ENCODE data around the gene COL28A1. TPM values are rescaled to one million over a fixed set of nuclear protein-coding genes. Genes with fewer than 3 reads are reported as not detected.

The COL28A1 gene
- total RNA-seq, 4 donors from 2014 or later = 1.6 to 10.5 (median 3.2) TPM

DNA sequence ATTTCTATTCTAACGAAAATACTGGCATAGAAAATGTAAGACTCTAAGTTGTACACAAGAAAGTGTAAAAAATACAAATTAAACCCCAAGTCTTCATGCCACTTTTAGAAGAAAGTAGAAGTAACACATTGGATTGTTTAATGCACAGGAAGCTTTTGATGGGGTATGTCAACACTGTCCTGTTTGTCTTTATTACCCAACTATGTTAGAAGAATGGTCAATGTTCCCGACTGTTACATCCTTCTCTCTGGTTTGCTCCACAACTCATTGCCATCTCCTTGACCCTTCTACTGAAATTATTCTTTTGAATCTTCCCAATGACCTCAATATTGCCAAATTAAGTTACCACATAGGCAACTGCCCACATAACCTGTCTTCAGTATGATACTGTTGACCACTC, 35.8 kb downstream of the COL28A1 start:
- no peak overlapping the region for H3K4me3 ChIP-seq (ENCODE audit: low read depth, poor library complexity, severe bottlenecking)
- intact Hi-C loops (cut with DNase I; ENCODE audit: low total_unique reads) = no loop called here
- DNase-seq (ENCODE audit: low spot score in 2 of 2) = no peak
- TF ChIP-seq POLR2A (IDR thresholded peaks at IDR 0.05) = no peak
- TF ChIP-seq, protein P1, sequence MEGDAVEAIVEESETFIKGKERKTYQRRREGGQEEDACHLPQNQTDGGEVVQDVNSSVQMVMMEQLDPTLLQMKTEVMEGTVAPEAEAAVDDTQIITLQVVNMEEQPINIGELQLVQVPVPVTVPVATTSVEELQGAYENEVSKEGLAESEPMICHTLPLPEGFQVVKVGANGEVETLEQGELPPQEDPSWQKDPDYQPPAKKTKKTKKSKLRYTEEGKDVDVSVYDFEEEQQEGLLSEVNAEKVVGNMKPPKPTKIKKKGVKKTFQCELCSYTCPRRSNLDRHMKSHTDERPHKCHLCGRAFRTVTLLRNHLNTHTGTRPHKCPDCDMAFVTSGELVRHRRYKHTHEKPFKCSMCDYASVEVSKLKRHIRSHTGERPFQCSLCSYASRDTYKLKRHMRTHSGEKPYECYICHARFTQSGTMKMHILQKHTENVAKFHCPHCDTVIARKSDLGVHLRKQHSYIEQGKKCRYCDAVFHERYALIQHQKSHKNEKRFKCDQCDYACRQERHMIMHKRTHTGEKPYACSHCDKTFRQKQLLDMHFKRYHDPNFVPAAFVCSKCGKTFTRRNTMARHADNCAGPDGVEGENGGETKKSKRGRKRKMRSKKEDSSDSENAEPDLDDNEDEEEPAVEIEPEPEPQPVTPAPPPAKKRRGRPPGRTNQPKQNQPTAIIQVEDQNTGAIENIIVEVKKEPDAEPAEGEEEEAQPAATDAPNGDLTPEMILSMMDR (IDR thresholded peaks at IDR 0.05) = no peak
- WGBS, 2 donors = 78 to 80% methylated on average over 2 of the region's 2 CpGs

DNA sequence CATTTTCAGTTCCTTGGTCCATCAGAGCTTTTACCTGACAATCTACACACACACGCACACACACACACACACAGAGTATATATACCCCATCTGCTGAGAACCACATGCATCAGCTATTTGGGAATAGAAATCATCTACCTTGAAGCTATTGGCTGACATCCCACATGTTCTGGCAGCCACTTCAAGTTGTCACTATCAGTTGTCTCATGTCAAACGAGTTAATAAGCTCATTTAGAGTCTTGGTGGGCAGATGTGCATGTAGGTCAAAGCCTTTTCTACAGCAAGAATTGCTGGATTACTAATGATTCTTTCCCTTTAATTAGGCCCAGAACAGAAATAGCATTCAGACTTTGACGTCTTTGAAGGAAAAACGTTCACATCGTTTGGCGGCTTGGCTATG, 36.8 kb downstream of the COL28A1 start:
- intact Hi-C loops (cut with DNase I; ENCODE audit: low total_unique reads) = no loop called here
- WGBS, 2 donors = 39 to 53% methylated on average over 6 of the region's 6 CpGs
- no peak for TF ChIP-seq POLR2A (IDR thresholded peaks at IDR 0.05)
- TF ChIP-seq, protein P1 (IDR thresholded peaks at IDR 0.05) = no peak
- no peak overlapping the region for H3K4me3 ChIP-seq (ENCODE audit: low read depth, poor library complexity, severe bottlenecking)
- no peak for DNase-seq (ENCODE audit: low spot score in 2 of 2)

DNA sequence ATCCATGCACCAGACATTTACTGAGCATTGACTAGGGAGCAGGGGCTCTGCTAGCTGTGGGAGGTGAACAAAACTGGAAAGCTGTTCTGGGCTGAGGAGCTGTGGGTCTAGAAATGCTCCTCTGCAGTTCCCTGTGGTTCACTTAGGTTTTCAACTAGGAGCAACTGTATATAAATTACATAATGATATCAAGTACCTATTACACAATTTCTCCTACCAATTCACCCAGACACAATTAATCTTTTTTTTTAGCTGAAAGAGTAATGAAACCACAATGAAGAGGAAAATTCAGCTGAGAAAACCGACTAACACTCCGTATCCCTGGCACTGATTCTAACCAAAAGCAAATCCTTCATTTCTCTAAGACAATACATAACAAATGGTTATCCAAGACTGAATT, 39.4 kb downstream of the COL28A1 start:
- no peak for TF ChIP-seq POLR2A (IDR thresholded peaks at IDR 0.05)
- TF ChIP-seq, protein P1 (IDR thresholded peaks at IDR 0.05) = no peak
- no peak overlapping the region for H3K4me3 ChIP-seq (ENCODE audit: low read depth, poor library complexity, severe bottlenecking)
- DNase-seq (ENCODE audit: low spot score in 2 of 2) = no peak
- intact Hi-C loops (cut with DNase I; ENCODE audit: low total_unique reads) = no loop called here
- 62 to 76% methylated on average over 2 of the region's 2 CpGs for WGBS, 2 donors

DNA sequence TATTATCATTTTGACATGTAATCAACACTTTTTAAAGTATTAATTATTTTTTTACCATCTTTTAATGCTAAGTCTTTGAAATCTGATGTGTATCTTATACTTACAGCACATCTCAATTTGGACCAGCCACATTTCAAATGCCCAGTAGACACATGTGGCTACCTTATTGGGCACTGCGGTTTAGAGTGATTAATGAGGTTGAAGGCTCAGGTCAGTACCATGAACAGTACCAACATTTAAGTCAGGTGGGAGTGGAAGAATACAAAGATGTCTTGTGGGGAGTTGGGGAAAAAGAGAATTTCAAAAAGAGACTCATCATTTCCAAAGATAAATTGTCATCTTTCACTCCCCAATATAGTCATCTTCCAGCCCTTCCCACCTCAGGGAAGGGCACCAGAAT, 40.5 kb downstream of the COL28A1 start:
- TF ChIP-seq, protein P1 (IDR thresholded peaks at IDR 0.05) = no peak
- TF ChIP-seq POLR2A (IDR thresholded peaks at IDR 0.05) = no peak
- no peak for DNase-seq (ENCODE audit: low spot score in 2 of 2)
- H3K4me3 ChIP-seq (ENCODE audit: low read depth, poor library complexity, severe bottlenecking) = no peak overlapping the region
- WGBS, 2 donors = 0% methylated on average over 1 of the region's 1 CpG
- intact Hi-C loops (cut with DNase I; ENCODE audit: low total_unique reads) = no loop called here

DNA sequence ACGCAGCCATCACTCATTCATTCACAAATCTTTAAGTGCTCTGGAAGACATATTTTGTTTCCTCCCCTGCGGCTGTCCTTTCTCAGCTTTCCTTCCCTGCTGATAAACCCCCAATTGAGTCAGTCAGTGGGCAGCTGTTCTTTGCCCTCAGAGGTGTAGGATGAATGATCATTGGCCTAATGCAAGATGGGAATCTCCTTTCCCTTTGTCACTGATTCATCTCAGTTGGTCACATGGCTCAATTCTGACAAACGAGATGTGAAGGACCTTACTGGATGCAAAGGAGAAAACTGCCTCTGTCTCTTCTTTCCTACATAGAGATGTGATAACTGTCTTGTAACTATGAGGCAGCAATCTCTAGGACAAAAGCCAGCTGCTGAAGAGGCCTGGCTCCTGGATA, 44.6 kb downstream of the COL28A1 start:
- no peak for TF ChIP-seq POLR2A (IDR thresholded peaks at IDR 0.05)
- TF ChIP-seq, protein P1 (IDR thresholded peaks at IDR 0.05) = no peak
- no peak for DNase-seq (ENCODE audit: low spot score in 2 of 2)
- intact Hi-C loops (cut with DNase I; ENCODE audit: low total_unique reads) = no loop called here
- H3K4me3 ChIP-seq (ENCODE audit: low read depth, poor library complexity, severe bottlenecking) = no peak overlapping the region
- 76 to 86% methylated on average over 3 of the region's 3 CpGs for WGBS, 2 donors

DNA sequence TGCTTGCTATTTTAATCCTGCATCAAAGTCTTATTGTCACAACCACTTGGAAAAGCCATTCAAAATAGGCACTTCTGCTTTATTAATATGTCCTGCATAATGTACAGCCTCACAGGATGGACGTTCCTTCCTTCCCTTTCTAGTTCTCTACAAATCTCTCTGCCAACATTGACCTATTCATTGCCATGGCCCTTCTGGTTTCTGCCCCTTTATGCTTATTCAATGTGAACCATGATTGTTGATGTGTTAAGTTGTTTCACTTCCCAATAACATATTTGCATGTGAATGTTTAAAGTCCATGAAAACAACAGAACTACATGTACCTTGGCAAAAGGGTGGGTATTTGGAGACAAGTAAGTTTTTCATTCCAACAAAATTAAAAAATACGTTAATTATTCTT, 45.7 kb downstream of the COL28A1 start:
- no peak for TF ChIP-seq POLR2A (IDR thresholded peaks at IDR 0.05)
- TF ChIP-seq, protein P1 (IDR thresholded peaks at IDR 0.05) = no peak
- H3K4me3 ChIP-seq (ENCODE audit: low read depth, poor library complexity, severe bottlenecking) = no peak overlapping the region
- intact Hi-C loops (cut with DNase I; ENCODE audit: low total_unique reads) = no loop called here
- WGBS, 2 donors = 49 to 61% methylated on average over 2 of the region's 2 CpGs
- DNase-seq (ENCODE audit: low spot score in 2 of 2) = no peak

Measured in lower leg skin (tissue), 4 donors.